K562 (cell line): Measurements from ENCODE around the gene RNASE3. TPM values are rescaled to one million over a fixed set of nuclear protein-coding genes. Genes with fewer than 3 reads are reported as not detected.

ENCODE experiments used
- ARID3A ChIP-seq: IDR thresholded peaks from 2 replicates; pipeline ENCODE4 v1.6.1; 2012; ENCODE audit warnings: low read depth, low read length, improper control_type of control experiment, borderline replicate concordance
- CBFA2T2 ChIP-seq: fragments of 450-650 bp; conservative IDR thresholded peaks from 2 replicates; pipeline ENCODE4 v1.6.1; 2017; ENCODE audit warnings: mild to moderate bottlenecking
- CC2D1A ChIP-seq: fragments of 450-650 bp; IDR thresholded peaks from 2 replicates; pipeline ENCODE4 v1.6.1; 2017; ENCODE audit warnings: mild to moderate bottlenecking
- EHMT2 ChIP-seq: fragments of 450-650 bp; IDR thresholded peaks from 2 replicates; pipeline ENCODE4 v1.6.1; 2018; ENCODE audit warnings: antibody characterized with exemption
- EP400 ChIP-seq: fragments of 450-650 bp; IDR thresholded peaks from 2 replicates; pipeline ENCODE4 v1.6.1; 2017; ENCODE audit warnings: antibody characterized with exemption, mild to moderate bottlenecking, moderate library complexity
- FOXK1 ChIP-seq: sonication (generic); formaldehyde crosslinking; IDR thresholded peaks from 2 replicates; pipeline ENCODE4 v1.8.0; 2022; ENCODE audit warnings: missing genetic modification reagents, mild to moderate bottlenecking, borderline replicate concordance
- KDM1A ChIP-seq, 2 experiments: fragments of 450-650 bp; IDR thresholded peaks; 2 replicates each; pipeline ENCODE4 v1.6.1; 2016; ENCODE audit warnings: mild to moderate bottlenecking in 2 of 2
- L3MBTL2 ChIP-seq: fragments of 450-650 bp; IDR thresholded peaks from 2 replicates; pipeline ENCODE4 v1.6.1; 2016; ENCODE audit warnings: mild to moderate bottlenecking, moderate library complexity
- MECOM ChIP-seq: fragments of 250-450 bp; sonication (Bioruptor Pico); IDR thresholded peaks from 2 replicates; pipeline ENCODE4 v1.8.0; 2022; ENCODE audit warnings: inconsistent platforms
- MIER1 ChIP-seq: fragments of 450-650 bp; IDR thresholded peaks from 2 replicates; pipeline ENCODE4 v1.6.1; 2016; ENCODE audit warnings: antibody characterized with exemption, mild to moderate bottlenecking, low read depth
- NBN ChIP-seq: fragments of 450-650 bp; IDR thresholded peaks from 2 replicates; pipeline ENCODE4 v1.6.1; 2016; ENCODE audit warnings: low read depth, mild to moderate bottlenecking
- RAD21 ChIP-seq, 2 experiments: fragments of 250-450 bp in 1 of 2; fragments of 450-650 bp in 1 of 2; sonication (Bioruptor Pico) in 1 of 2; formaldehyde crosslinking in 1 of 2; IDR thresholded peaks in 1 of 2; conservative IDR thresholded peaks in 1 of 2; 2 replicates each; pipeline versions ENCODE4 v1.4.0 to v1.8.0; 2020 to 2022; ENCODE audit warnings: mild to moderate bottlenecking in 2 of 2, moderate library complexity in 1 of 2
- SLC30A9 ChIP-seq: fragments of 250-450 bp; sonication (Bioruptor Pico); IDR thresholded peaks from 2 replicates; pipeline ENCODE4 v1.8.0; 2022; ENCODE audit warnings: mild to moderate bottlenecking, moderate library complexity
- SMC3 ChIP-seq: conservative IDR thresholded peaks from 2 replicates; pipeline ENCODE4 v1.6.1; 2011; ENCODE audit warnings: low read depth, low read length, improper control_type of control experiment; ENCODE audit not compliant: insufficient read depth
- TCFL5 ChIP-seq: fragments of 250-450 bp; sonication (Bioruptor Pico); conservative IDR thresholded peaks from 2 replicates; pipeline ENCODE4 v1.6.1; 2021; ENCODE audit warnings: mild to moderate bottlenecking, moderate library complexity, matching md5 sums
- TOE1 ChIP-seq, 2 experiments: fragments of 450-650 bp in 1 of 2; sonication (generic) in 1 of 2; formaldehyde crosslinking in 1 of 2; IDR thresholded peaks; 2 replicates each; pipeline versions ENCODE4 v1.7.1 to v1.8.0; 2016 to 2022; ENCODE audit warnings: borderline replicate concordance in 2 of 2, mild to moderate bottlenecking in 2 of 2, antibody characterized with exemption in 1 of 2, inconsistent platforms in 1 of 2, low read depth in 1 of 2, missing genetic modification reagents in 1 of 2, moderate library complexity in 1 of 2
- USF2 ChIP-seq: sonication (generic); formaldehyde crosslinking; IDR thresholded peaks from 2 replicates; pipeline ENCODE4 v1.5.0; 2020; ENCODE audit warnings: missing genetic modification reagents
- ZNF174 ChIP-seq: fragments of 250-450 bp; sonication (Bioruptor Pico); IDR thresholded peaks from 2 replicates; pipeline ENCODE4 v1.4.0; 2020; ENCODE audit warnings: mild to moderate bottlenecking
- polyA plus RNA-seq, 8 experiments: library from polyadenylated mRNA; depleted of rRNA in 4 of 8; stranded (reverse) in 5 of 8; unstranded in 3 of 8; fragments of >200 nt; fragmentation: Nextera tagmentation in 2 of 8; fragmentation: Illumina TruSeq in 1 of 8; extraction: Ambion mirVana in 2 of 8; extraction: Trizol in 1 of 8; gene quantifications; 2 replicates each; pipeline versions ENCODE4 v1.2.1 to v1.2.3, GENCODE V29; 2011 to 2014; ENCODE audit warnings: inconsistent platforms in 1 of 8, missing spikeins in 1 of 8
- total RNA-seq, 7 experiments: library from RNA; depleted of rRNA in 6 of 7; stranded (reverse); fragments of >200 nt in 6 of 7; fragmentation: Illumina TruSeq in 2 of 7; extraction: Trizol in 2 of 7; gene quantifications; 2 replicates each; pipeline versions ENCODE4 v1.2.1 to v1.2.3, GENCODE V29; 2011 to 2021; ENCODE audit warnings: low replicate concordance in 1 of 7
- TF ChIP-seq, protein P1 (sequence below), 2 experiments: fragments of 450-650 bp; IDR thresholded peaks; 2 replicates each; pipeline ENCODE4 v1.6.1; 2018; ENCODE audit warnings: mild to moderate bottlenecking in 2 of 2, low read depth in 1 of 2; ENCODE audit not compliant: partially characterized antibody in 2 of 2
- TF ChIP-seq, protein P2 (sequence below): fragments of 450-650 bp; formaldehyde crosslinking; IDR thresholded peaks from 2 replicates; pipeline ENCODE4 v1.4.0; 2020; ENCODE audit warnings: mild to moderate bottlenecking, mixed read lengths

Gene RNASE3
- total and polyA plus RNA-seq, 9 of the 15 experiments (the other 6 are each of a cell fraction or from before 2014, with no cell fraction given) = not detected

- TF ChIP-seq ARID3A = peak; percentile 41; the same call in 1 of the 2 replicates
- no peak for TF ChIP-seq ZNF174 (CRISPR knock-in tag)
- TF ChIP-seq L3MBTL2 = peak; percentile 30; the same call in 1 of the 2 replicates
- TF ChIP-seq EP400 = no peak
- no peak for TF ChIP-seq TCFL5 (CRISPR knock-in tag)
- TF ChIP-seq, protein P1, sequence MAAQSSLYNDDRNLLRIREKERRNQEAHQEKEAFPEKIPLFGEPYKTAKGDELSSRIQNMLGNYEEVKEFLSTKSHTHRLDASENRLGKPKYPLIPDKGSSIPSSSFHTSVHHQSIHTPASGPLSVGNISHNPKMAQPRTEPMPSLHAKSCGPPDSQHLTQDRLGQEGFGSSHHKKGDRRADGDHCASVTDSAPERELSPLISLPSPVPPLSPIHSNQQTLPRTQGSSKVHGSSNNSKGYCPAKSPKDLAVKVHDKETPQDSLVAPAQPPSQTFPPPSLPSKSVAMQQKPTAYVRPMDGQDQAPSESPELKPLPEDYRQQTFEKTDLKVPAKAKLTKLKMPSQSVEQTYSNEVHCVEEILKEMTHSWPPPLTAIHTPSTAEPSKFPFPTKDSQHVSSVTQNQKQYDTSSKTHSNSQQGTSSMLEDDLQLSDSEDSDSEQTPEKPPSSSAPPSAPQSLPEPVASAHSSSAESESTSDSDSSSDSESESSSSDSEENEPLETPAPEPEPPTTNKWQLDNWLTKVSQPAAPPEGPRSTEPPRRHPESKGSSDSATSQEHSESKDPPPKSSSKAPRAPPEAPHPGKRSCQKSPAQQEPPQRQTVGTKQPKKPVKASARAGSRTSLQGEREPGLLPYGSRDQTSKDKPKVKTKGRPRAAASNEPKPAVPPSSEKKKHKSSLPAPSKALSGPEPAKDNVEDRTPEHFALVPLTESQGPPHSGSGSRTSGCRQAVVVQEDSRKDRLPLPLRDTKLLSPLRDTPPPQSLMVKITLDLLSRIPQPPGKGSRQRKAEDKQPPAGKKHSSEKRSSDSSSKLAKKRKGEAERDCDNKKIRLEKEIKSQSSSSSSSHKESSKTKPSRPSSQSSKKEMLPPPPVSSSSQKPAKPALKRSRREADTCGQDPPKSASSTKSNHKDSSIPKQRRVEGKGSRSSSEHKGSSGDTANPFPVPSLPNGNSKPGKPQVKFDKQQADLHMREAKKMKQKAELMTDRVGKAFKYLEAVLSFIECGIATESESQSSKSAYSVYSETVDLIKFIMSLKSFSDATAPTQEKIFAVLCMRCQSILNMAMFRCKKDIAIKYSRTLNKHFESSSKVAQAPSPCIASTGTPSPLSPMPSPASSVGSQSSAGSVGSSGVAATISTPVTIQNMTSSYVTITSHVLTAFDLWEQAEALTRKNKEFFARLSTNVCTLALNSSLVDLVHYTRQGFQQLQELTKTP (IDR thresholded peaks at IDR 0.05; ENCODE audit: low read depth in 1 of 2, partially characterized antibody in 2 of 2) = no peak
- peak; percentile 78 for TF ChIP-seq MIER1
- TF ChIP-seq RAD21 (CRISPR knock-in tag; conservative IDR thresholded peaks at IDR 0.05 in 1 of 2, IDR thresholded peaks at IDR 0.05 in 1 of 2) = peak; percentile 94 to 96
- TF ChIP-seq CC2D1A = peak; percentile 68; the same call in 1 of the 2 replicates
- 0 out of 2 replicates have a peak, but pooled peaks have one; percentile 33 for TF ChIP-seq CBFA2T2
- TF ChIP-seq KDM1A (IDR thresholded peaks at IDR 0.05) = no peak
- peak; percentile 73 for TF ChIP-seq USF2 (CRISPR knock-in tag)
- TF ChIP-seq SLC30A9 (CRISPR knock-in tag) = no peak
- TF ChIP-seq FOXK1 (CRISPR knock-in tag) = no peak
- peak; percentile 87 for TF ChIP-seq EHMT2
- TF ChIP-seq NBN = 0 out of 2 replicates have a peak, but pooled peaks have one; percentile 32
- TF ChIP-seq MECOM (CRISPR knock-in tag) = no peak
- TF ChIP-seq, protein P2, sequence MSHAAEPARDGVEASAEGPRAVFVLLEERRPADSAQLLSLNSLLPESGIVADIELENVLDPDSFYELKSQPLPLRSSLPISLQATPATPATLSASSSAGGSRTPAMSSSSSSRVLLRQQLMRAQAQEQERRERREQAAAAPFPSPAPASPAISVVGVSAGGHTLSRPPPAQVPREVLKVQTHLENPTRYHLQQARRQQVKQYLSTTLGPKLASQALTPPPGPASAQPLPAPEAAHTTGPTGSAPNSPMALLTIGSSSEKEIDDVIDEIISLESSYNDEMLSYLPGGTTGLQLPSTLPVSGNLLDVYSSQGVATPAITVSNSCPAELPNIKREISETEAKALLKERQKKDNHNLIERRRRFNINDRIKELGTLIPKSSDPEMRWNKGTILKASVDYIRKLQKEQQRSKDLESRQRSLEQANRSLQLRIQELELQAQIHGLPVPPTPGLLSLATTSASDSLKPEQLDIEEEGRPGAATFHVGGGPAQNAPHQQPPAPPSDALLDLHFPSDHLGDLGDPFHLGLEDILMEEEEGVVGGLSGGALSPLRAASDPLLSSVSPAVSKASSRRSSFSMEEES (CRISPR knock-in tag) = peak; percentile 65
- TF ChIP-seq SMC3 = peak; percentile 92
- peak; percentile 77 for TF ChIP-seq TOE1 (IDR thresholded peaks at IDR 0.05; ENCODE audit: borderline replicate concordance)
- TF ChIP-seq TOE1 (CRISPR knock-in tag; IDR thresholded peaks at IDR 0.05; ENCODE audit: borderline replicate concordance, low read depth) = no peak
Measured at GRCh38 chr14:20855652-20856291, 35.4 kb upstream of the RNASE3 start (continued).
